HCT116 (cell line): Measurements from ENCODE around the gene AGAP1.

Experiments
- CEBPB ChIP-seq: IDR thresholded peaks from 2 replicates; pipeline ENCODE4 v1.6.1; 2012; ENCODE audit warnings: low read depth
- EZH2phosphoT487 ChIP-seq: fragments of 200-600 bp; IDR thresholded peaks from 2 replicates; pipeline ENCODE4 v1.6.1; 2018; ENCODE audit warnings: antibody characterized with exemption, borderline replicate concordance
- POLR2A ChIP-seq: IDR thresholded peaks from 2 replicates; pipeline ENCODE4 v1.7.0; 2011; ENCODE audit warnings: borderline replicate concordance; ENCODE audit not compliant: insufficient read depth, insufficient read length; ENCODE audit errors: extremely low read depth
- POLR2AphosphoS5 ChIP-seq: IDR thresholded peaks from 2 replicates; pipeline ENCODE4 v1.6.1; 2011; ENCODE audit warnings: mild to moderate bottlenecking, low read depth, low read length, moderate library complexity
- RAD21 ChIP-seq: IDR thresholded peaks from 2 replicates; pipeline ENCODE4 v1.6.1; 2012; ENCODE audit warnings: low read depth, mild to moderate bottlenecking
- SP1 ChIP-seq: IDR thresholded peaks from 2 replicates; pipeline ENCODE4 v1.6.1; 2012; ENCODE audit warnings: low read depth
- TF ChIP-seq, protein P1 (sequence below), 3 experiments: fragments of 200-600 bp in 1 of 3; sonication (generic) in 1 of 3; IDR thresholded peaks in 2 of 3; conservative IDR thresholded peaks in 1 of 3; 2 replicates each; pipeline ENCODE4 v1.5.1; 2012 to 2017; ENCODE audit warnings: low read depth in 2 of 3, low read length in 2 of 3, antibody characterized with exemption in 1 of 3, borderline replicate concordance in 1 of 3, control low read depth in 1 of 3, mild to moderate bottlenecking in 1 of 3, mixed read lengths in 1 of 3, mixed run types in 1 of 3, moderate library complexity in 1 of 3; ENCODE audit not compliant: insufficient read depth in 1 of 3
- TF ChIP-seq, protein P2 (sequence below): IDR thresholded peaks from 2 replicates; pipeline ENCODE4 v1.6.1; 2012

DNA sequence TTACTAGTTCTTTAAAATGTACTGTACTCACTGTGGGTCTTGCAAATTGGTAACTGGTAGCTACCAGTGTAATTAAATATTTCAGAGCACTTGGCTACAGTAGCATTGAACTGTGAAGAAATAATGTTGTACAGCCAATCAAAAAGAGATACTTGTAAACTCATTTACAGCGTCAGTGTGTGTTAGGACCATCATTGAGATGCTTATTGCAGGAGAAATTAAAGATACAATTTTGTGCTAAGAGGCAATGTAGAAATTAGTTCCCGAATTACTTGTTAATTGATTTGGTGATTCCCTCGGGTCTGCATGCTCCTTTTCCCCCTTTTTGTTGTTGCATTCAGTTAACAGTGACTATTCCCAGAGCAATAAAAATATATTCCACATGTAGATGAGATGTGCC, 330.5 kb downstream of the AGAP1 start:
- no peak for TF ChIP-seq POLR2AphosphoS5
- no peak for TF ChIP-seq CEBPB
- TF ChIP-seq, protein P1, sequence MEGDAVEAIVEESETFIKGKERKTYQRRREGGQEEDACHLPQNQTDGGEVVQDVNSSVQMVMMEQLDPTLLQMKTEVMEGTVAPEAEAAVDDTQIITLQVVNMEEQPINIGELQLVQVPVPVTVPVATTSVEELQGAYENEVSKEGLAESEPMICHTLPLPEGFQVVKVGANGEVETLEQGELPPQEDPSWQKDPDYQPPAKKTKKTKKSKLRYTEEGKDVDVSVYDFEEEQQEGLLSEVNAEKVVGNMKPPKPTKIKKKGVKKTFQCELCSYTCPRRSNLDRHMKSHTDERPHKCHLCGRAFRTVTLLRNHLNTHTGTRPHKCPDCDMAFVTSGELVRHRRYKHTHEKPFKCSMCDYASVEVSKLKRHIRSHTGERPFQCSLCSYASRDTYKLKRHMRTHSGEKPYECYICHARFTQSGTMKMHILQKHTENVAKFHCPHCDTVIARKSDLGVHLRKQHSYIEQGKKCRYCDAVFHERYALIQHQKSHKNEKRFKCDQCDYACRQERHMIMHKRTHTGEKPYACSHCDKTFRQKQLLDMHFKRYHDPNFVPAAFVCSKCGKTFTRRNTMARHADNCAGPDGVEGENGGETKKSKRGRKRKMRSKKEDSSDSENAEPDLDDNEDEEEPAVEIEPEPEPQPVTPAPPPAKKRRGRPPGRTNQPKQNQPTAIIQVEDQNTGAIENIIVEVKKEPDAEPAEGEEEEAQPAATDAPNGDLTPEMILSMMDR (IDR thresholded peaks at IDR 0.05 in 2 of 3, conservative IDR thresholded peaks at IDR 0.05 in 1 of 3; ENCODE audit: borderline replicate concordance in 1 of 3, insufficient read depth in 1 of 3, low read depth in 2 of 3, low read length in 2 of 3) = no peak
- TF ChIP-seq, protein P2, sequence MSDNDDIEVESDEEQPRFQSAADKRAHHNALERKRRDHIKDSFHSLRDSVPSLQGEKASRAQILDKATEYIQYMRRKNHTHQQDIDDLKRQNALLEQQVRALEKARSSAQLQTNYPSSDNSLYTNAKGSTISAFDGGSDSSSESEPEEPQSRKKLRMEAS = no peak
- TF ChIP-seq EZH2phosphoT487 = no peak
- TF ChIP-seq POLR2A = no peak
- no peak for TF ChIP-seq SP1
- TF ChIP-seq RAD21 = no peak
